ENCODE measurements around the gene MED26.

MED26 gene

DNA sequence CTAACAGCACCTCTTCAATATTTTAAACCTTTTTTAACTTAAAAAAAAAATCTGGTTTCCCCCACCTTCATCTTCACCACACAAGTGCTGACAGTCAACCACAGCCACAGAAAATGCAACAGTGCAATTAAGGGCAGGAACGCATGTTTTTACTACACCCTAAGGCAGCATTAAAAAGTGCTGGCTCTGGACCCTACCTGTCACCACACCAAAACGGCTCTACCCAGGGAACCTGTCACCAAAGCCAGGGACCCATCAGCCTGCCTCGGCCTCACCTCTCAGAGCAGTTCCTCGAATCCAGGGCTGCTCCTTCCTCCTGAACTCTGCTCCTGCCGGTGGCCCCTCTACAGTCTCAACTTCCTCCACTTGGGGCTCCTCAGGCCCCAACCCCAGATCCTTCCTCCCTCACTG, 33.3 kb downstream of the MED26 start:
- Histone ChIP-seq H3K36me3 (ENCODE audit: control insufficient read depth, insufficient read depth, low read length) (no peaks in the 10 kb centered on the region), H3K4me3 (ENCODE audit: low read depth, low read length) (no peak overlapping the region), H3K27ac (no peak overlapping the region), H3K9me3 (ENCODE audit: control insufficient read depth, low read length) (no peaks in the 10 kb centered on the region), H3K4me1 (no peaks in the 10 kb centered on the region), H3K4me2 (ENCODE audit: low read length) (no peak overlapping the region), H3K27me3 (ENCODE audit: control insufficient read depth, insufficient read depth, low read length) (no peaks in the 10 kb centered on the region), H2AFZ (no peak overlapping the region), H3K79me2 (peaks cover 92% of the 10 kb centered on the region), H3K9ac (no peak overlapping the region)
- TF ChIP-seq, protein P1, sequence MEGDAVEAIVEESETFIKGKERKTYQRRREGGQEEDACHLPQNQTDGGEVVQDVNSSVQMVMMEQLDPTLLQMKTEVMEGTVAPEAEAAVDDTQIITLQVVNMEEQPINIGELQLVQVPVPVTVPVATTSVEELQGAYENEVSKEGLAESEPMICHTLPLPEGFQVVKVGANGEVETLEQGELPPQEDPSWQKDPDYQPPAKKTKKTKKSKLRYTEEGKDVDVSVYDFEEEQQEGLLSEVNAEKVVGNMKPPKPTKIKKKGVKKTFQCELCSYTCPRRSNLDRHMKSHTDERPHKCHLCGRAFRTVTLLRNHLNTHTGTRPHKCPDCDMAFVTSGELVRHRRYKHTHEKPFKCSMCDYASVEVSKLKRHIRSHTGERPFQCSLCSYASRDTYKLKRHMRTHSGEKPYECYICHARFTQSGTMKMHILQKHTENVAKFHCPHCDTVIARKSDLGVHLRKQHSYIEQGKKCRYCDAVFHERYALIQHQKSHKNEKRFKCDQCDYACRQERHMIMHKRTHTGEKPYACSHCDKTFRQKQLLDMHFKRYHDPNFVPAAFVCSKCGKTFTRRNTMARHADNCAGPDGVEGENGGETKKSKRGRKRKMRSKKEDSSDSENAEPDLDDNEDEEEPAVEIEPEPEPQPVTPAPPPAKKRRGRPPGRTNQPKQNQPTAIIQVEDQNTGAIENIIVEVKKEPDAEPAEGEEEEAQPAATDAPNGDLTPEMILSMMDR (IDR thresholded peaks at IDR 0.05): no peak

DNA sequence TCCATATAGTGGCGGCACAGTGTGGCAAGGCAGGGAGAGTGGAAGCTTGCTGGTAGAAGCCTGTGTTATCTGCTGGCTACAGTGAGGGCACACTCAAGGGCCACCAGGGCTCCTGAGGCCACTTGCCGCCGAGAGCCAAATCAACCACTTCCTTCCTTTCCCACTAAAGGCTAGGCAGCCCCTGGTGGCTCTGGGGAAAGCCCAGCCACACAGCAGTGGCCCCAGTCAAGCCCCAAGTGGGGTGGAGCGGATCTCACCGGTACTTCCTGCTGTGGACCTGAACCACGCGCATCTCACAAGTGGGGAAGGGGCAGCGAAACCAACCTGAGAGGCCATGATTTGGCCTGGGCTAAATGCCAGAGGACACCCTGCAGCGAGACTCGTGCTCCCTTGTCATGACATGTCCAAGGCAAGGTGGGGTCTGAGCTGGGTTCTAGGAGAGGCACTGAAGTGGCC, 33.8 kb downstream of the MED26 start:
- H3K4me1 ChIP-seq: no peaks in the 10 kb centered on the region

DNA sequence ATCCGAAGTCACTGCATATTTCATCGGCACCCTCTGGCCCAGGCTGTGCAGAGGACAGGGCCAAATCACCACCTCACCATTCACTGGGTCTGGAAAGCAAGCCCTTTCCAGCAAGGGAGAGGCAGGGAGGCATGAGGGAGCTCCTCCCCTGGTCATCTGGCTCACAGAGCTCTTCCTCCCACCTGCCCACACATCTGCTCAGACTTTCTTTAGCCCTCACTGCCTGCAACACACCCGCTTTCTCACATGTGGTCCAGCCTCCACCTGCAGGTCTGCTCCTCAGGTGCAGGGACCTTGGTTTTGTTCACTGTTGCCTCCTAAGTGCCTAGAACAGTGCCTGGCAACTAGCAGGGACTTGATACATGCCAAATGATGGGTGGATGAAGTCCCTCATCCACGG, 34.8 kb downstream of the MED26 start:
- TF ChIP-seq, protein P1 (IDR thresholded peaks at IDR 0.05): no peak
- Histone ChIP-seq H3K9ac (no peak overlapping the region), H3K36me3 (ENCODE audit: control insufficient read depth, insufficient read depth, low read length) (no peaks in the 10 kb centered on the region), H2AFZ (no peak overlapping the region), H3K4me3 (ENCODE audit: low read depth, low read length) (no peak overlapping the region), H3K4me2 (ENCODE audit: low read length) (no peak overlapping the region), H3K27me3 (ENCODE audit: control insufficient read depth, insufficient read depth, low read length) (no peaks in the 10 kb centered on the region), H3K27ac (no peak overlapping the region), H3K9me3 (ENCODE audit: control insufficient read depth, low read length) (no peaks in the 10 kb centered on the region), H3K79me2 (peaks cover 88% of the 10 kb centered on the region), H3K4me1 (peaks cover 8% of the 10 kb centered on the region)

More for the DNA sequence above, 33.8 kb downstream of the MED26 start:
- H3K27ac ChIP-seq: no peak overlapping the region
- H3K79me2 ChIP-seq: peaks cover 87% of the 10 kb centered on the region
- no peaks in the 10 kb centered on the region for H3K36me3 ChIP-seq (ENCODE audit: control insufficient read depth, insufficient read depth, low read length)
- no peak overlapping the region for H2AFZ ChIP-seq
- H3K27me3 ChIP-seq (ENCODE audit: control insufficient read depth, insufficient read depth, low read length): no peaks in the 10 kb centered on the region
- no peaks in the 10 kb centered on the region for H3K9me3 ChIP-seq (ENCODE audit: control insufficient read depth, low read length)
- no peak overlapping the region for H3K9ac ChIP-seq
- H3K4me3 ChIP-seq (ENCODE audit: low read depth, low read length): no peak overlapping the region
- TF ChIP-seq, protein P1 (IDR thresholded peaks at IDR 0.05): no peak
- H3K4me2 ChIP-seq (ENCODE audit: low read length): no peak overlapping the region

GRCh38 chr19:16591803-16592556, 36.0 kb downstream of the MED26 start:
- Histone ChIP-seq H2AFZ (no peak overlapping the region), H3K4me1 (peaks cover 17% of the 10 kb centered on the region)
- TF ChIP-seq, protein P1 (IDR thresholded peaks at IDR 0.05): no peak

More at GRCh38 chr19:16591803-16592556, 36.0 kb downstream of the MED26 start:
- H3K4me3 ChIP-seq (ENCODE audit: low read depth, low read length): no peak overlapping the region
- no peak overlapping the region for H3K4me2 ChIP-seq (ENCODE audit: low read length)
- no peaks in the 10 kb centered on the region for H3K9me3 ChIP-seq (ENCODE audit: control insufficient read depth, low read length)
- H3K9ac ChIP-seq: no peak overlapping the region
- H3K27me3 ChIP-seq (ENCODE audit: control insufficient read depth, insufficient read depth, low read length): no peaks in the 10 kb centered on the region
- peaks cover 90% of the 10 kb centered on the region for H3K79me2 ChIP-seq
- H3K27ac ChIP-seq: no peak overlapping the region
- H3K36me3 ChIP-seq (ENCODE audit: control insufficient read depth, insufficient read depth, low read length): no peaks in the 10 kb centered on the region

Data from parathyroid adenoma (tissue), 2 donors.